Activated gamma-delta T cell treated with anti-CD3 and anti-CD28 coated beads, Interleukin-2, amount 50 U/mL, for 16 hours (primary cell): ENCODE results near the gene PARD3B.

ENCODE experiments used
- DNase-seq: peaks from one replicate; pipeline ENCODE4 v3.0.0-alpha.2; 2020; ENCODE audit warnings: low read depth

The PARD3B gene

GRCh38 chr2:204948024-204948763 lies 402.9 kb downstream of the PARD3B start:
- DNase-seq = no peak

- no peak for DNase-seq
These were observed 403.5 kb downstream of the PARD3B start for GRCh38 chr2:204948822-204949221.

GRCh38 chr2:204950695-204951346 lies 405.5 kb downstream of the PARD3B start:
- DNase-seq = no peak

GRCh38 chr2:204958371-204958770 lies 413.1 kb downstream of the PARD3B start:
- DNase-seq = no peak

- DNase-seq = no peak
These were observed 419.1 kb downstream of the PARD3B start for GRCh38 chr2:204964414-204964813.

GRCh38 chr2:204966245-204966644 lies 421.0 kb downstream of the PARD3B start:
- no peak for DNase-seq

GRCh38 chr2:204967199-204967960 lies 422.1 kb downstream of the PARD3B start:
- DNase-seq = no peak

GRCh38 chr2:204971206-204971907 lies 426.1 kb downstream of the PARD3B start:
- DNase-seq = no peak

- DNase-seq = no peak
These were observed 426.9 kb downstream of the PARD3B start for GRCh38 chr2:204972161-204972560.

- no peak for DNase-seq
These were observed 427.5 kb downstream of the PARD3B start for GRCh38 chr2:204972606-204973336.

GRCh38 chr2:204973616-204974015 lies 428.3 kb downstream of the PARD3B start:
- no peak for DNase-seq

GRCh38 chr2:204974487-204974886 lies 429.2 kb downstream of the PARD3B start:
- DNase-seq = no peak

- DNase-seq = no peak
These were observed 432.6 kb downstream of the PARD3B start for GRCh38 chr2:204977914-204978313.

- DNase-seq = no peak
These were observed 437.0 kb downstream of the PARD3B start for GRCh38 chr2:204982303-204982702.

- DNase-seq = no peak
These were observed 439.2 kb downstream of the PARD3B start for GRCh38 chr2:204984518-204984917.

GRCh38 chr2:204986641-204987040 lies 441.4 kb downstream of the PARD3B start:
- DNase-seq = no peak

GRCh38 chr2:204988836-204989235 lies 443.6 kb downstream of the PARD3B start:
- DNase-seq = no peak

GRCh38 chr2:204989877-204990276 lies 444.6 kb downstream of the PARD3B start:
- DNase-seq = no peak

GRCh38 chr2:205001300-205001966 lies 456.2 kb downstream of the PARD3B start:
- no peak for DNase-seq

GRCh38 chr2:205002390-205002789 lies 457.1 kb downstream of the PARD3B start:
- no peak for DNase-seq

GRCh38 chr2:205003288-205003687 lies 458.0 kb downstream of the PARD3B start:
- DNase-seq = no peak
